Keratinocyte (primary cell): ENCODE results near the gene DOCK3. TPM values are rescaled to one million over a fixed set of nuclear protein-coding genes. Genes with fewer than 3 reads are reported as not detected.

ENCODE experiments used
- DNase-seq: peaks from one replicate; pipeline ENCODE4 v3.0.0-alpha.2; 2011; ENCODE audit warnings: low read depth, missing footprints, low spot score
- FAIRE-seq: peaks from 2 replicates; lab custom pipeline; 2011; peaks lifted over from hg19 to GRCh38; lab: Jason Lieb, UNC
- H2AFZ ChIP-seq: 2 replicates; pipeline ENCODE4 v1.6.0; 2012; ENCODE audit warnings: low read length, control low read depth, inconsistent platforms; ENCODE audit not compliant: control insufficient read depth
- H3K27ac ChIP-seq: 2 replicates; pipeline ENCODE4 v1.5.1; 2011; ENCODE audit warnings: low read length; ENCODE audit not compliant: control insufficient read depth, insufficient read depth
- H3K27me3 ChIP-seq: 3 replicates; pipeline ENCODE4 v1.6.0; 2011; ENCODE audit warnings: low read length; ENCODE audit not compliant: control insufficient read depth, insufficient read depth; ENCODE audit errors: extremely low read depth
- H3K36me3 ChIP-seq, 2 experiments: 2 replicates in 1 of 2; 3 replicates in 1 of 2; pipeline ENCODE4 v1.5.1; 2011; ENCODE audit warnings: low read length in 2 of 2, mild to moderate bottlenecking in 1 of 2; ENCODE audit not compliant: control insufficient read depth in 2 of 2, insufficient read depth in 2 of 2; ENCODE audit errors: extremely low read depth in 1 of 2
- H3K4me1 ChIP-seq: 3 replicates; pipeline ENCODE4 v1.5.1; 2011; ENCODE audit warnings: low read length; ENCODE audit not compliant: control insufficient read depth, insufficient read depth; ENCODE audit errors: extremely low read depth
- H3K4me2 ChIP-seq: 3 replicates; pipeline ENCODE4 v1.6.0; 2011; ENCODE audit warnings: low read depth, low read length; ENCODE audit not compliant: control insufficient read depth, insufficient read depth; ENCODE audit errors: extremely low read depth
- H3K4me3 ChIP-seq, 3 experiments: fragments of 200-600 bp in 1 of 3; sonication (generic) in 1 of 3; 2 replicates in 2 of 3; 3 replicates in 1 of 3; pipeline ENCODE4 v1.5.1; 2011 to 2016; ENCODE audit warnings: low read length in 3 of 3, mild to moderate bottlenecking in 3 of 3, control low read depth in 2 of 3, inconsistent platforms in 1 of 3, low read depth in 1 of 3, mixed read lengths in 1 of 3, mixed run types in 1 of 3, moderate library complexity in 1 of 3; ENCODE audit not compliant: control insufficient read depth in 2 of 3, insufficient read depth in 2 of 3; ENCODE audit errors: extremely low read depth in 1 of 3
- H3K79me2 ChIP-seq: 2 replicates; pipeline ENCODE4 v1.6.0; 2012; ENCODE audit warnings: low read length; ENCODE audit not compliant: control insufficient read depth, insufficient read depth
- H3K9ac ChIP-seq: 3 replicates; pipeline ENCODE4 v1.6.0; 2011; ENCODE audit warnings: low read length; ENCODE audit not compliant: control insufficient read depth, insufficient read depth; ENCODE audit errors: extremely low read depth
- H3K9me1 ChIP-seq: 3 replicates; pipeline ENCODE4 v1.6.0; 2011; ENCODE audit warnings: low read length; ENCODE audit not compliant: control insufficient read depth, insufficient read depth; ENCODE audit errors: extremely low read depth
- H3K9me3 ChIP-seq: 2 replicates; pipeline ENCODE4 v1.5.1; 2012; ENCODE audit warnings: low read depth, low read length; ENCODE audit not compliant: control insufficient read depth
- H4K20me1 ChIP-seq: 3 replicates; pipeline ENCODE4 v1.6.0; 2011; ENCODE audit warnings: low read length; ENCODE audit not compliant: control insufficient read depth, insufficient read depth; ENCODE audit errors: extremely low read depth
- EZH2 ChIP-seq: IDR thresholded peaks from one replicate; pipeline ENCODE4 v1.6.1; 2012; ENCODE audit warnings: inconsistent platforms, mild to moderate bottlenecking, low read length, moderate library complexity
- dilution Hi-C: fragments of 300-500 bp; cut with MboI; formaldehyde crosslinking; loops from one replicate; pipeline ENCODE4 v1.7.0; 2020; ENCODE audit warnings: low sequenced_read_pairs; ENCODE audit not compliant: extremely low pct_ligation_motif_present
- polyA plus RNA-seq, 5 experiments: library from polyadenylated mRNA; depleted of rRNA in 3 of 5; stranded (reverse) in 3 of 5; stranded (forward) in 1 of 5; unstranded in 1 of 5; fragments of >200 nt; gene quantifications; 1 replicate in 1 of 5; 2 replicates in 3 of 5; 3 replicates in 1 of 5; pipeline versions ENCODE4 v1.2.1 to v1.2.3, GENCODE V29; 2011 to 2012; ENCODE audit warnings: missing spikeins in 2 of 5, low read depth in 1 of 5, low replicate concordance in 1 of 5
- TF ChIP-seq, protein P1 (sequence below), 3 experiments: IDR thresholded peaks in 1 of 3; conservative IDR thresholded peaks in 1 of 3; optimal IDR thresholded peaks in 1 of 3; 2 replicates in 2 of 3; 3 replicates in 1 of 3; pipeline versions ENCODE3 to v1.5.1; 2011; ENCODE audit warnings: low read length in 3 of 3, mild to moderate bottlenecking in 3 of 3, moderate library complexity in 2 of 3, control low read depth in 1 of 3, inconsistent platforms in 1 of 3; ENCODE audit not compliant: insufficient read depth in 2 of 3; ENCODE audit errors: extremely low read depth in 1 of 3

Gene DOCK3
- polyA plus RNA-seq, 1 donor (not counting 4 experiments of a cell fraction or from before 2014, with no cell fraction given) = 0.10 TPM

DNA sequence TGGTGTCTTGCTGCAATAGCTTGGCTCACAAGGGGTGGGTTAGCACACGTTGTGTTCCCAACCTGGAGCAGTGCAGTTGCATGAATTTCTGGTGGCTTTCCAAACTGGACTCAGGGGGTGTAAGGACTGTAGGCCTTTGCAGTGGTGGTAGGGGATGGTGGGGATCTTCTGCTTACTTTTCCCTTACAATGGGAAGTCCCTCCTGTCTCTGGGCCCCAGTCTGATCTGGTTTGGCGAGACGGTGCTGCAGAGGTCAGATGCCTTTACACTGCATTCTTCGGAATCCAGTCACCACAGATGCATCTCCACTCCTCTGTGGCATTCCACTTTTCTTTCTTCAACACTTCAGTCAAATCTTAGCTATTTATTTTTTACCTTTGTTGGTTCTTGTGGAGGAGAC, 132.1 kb downstream of the DOCK3 start:
- Histone ChIP-seq H3K4me2 (no peak overlapping the region), H3K79me2 (no peaks in the 10 kb centered on the region), H3K9ac (no peak overlapping the region), H3K9me3 (no peaks in the 10 kb centered on the region), H2AFZ (no peak overlapping the region), H3K9me1 (no peaks in the 10 kb centered on the region), H3K36me3 (no peaks in the 10 kb centered on the region), H4K20me1 (no peaks in the 10 kb centered on the region), H3K27ac (no peak overlapping the region), H3K4me3 (no peak overlapping the region), H3K4me1 (no peaks in the 10 kb centered on the region), H3K27me3 (no peaks in the 10 kb centered on the region)
- dilution Hi-C loops = no loop called here
- TF ChIP-seq EZH2 = no peak
- TF ChIP-seq, protein P1, sequence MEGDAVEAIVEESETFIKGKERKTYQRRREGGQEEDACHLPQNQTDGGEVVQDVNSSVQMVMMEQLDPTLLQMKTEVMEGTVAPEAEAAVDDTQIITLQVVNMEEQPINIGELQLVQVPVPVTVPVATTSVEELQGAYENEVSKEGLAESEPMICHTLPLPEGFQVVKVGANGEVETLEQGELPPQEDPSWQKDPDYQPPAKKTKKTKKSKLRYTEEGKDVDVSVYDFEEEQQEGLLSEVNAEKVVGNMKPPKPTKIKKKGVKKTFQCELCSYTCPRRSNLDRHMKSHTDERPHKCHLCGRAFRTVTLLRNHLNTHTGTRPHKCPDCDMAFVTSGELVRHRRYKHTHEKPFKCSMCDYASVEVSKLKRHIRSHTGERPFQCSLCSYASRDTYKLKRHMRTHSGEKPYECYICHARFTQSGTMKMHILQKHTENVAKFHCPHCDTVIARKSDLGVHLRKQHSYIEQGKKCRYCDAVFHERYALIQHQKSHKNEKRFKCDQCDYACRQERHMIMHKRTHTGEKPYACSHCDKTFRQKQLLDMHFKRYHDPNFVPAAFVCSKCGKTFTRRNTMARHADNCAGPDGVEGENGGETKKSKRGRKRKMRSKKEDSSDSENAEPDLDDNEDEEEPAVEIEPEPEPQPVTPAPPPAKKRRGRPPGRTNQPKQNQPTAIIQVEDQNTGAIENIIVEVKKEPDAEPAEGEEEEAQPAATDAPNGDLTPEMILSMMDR (optimal IDR thresholded peaks at IDR 0.05 in 1 of 3, IDR thresholded peaks at IDR 0.05 in 1 of 3, conservative IDR thresholded peaks at IDR 0.05 in 1 of 3; ENCODE audit: extremely low read depth in 1 of 3, insufficient read depth in 2 of 3, low read length in 3 of 3) = no peak
- DNase-seq (no peak), FAIRE-seq (no peak)

- FAIRE-seq (no peak), DNase-seq (no peak)
- H2AFZ ChIP-seq = no peak overlapping the region
- no peaks in the 10 kb centered on the region for H3K9me3 ChIP-seq
- H3K4me2 ChIP-seq = no peak overlapping the region
- no peaks in the 10 kb centered on the region for H4K20me1 ChIP-seq
- TF ChIP-seq, protein P1 (optimal IDR thresholded peaks at IDR 0.05 in 1 of 3, IDR thresholded peaks at IDR 0.05 in 1 of 3, conservative IDR thresholded peaks at IDR 0.05 in 1 of 3; ENCODE audit: extremely low read depth in 1 of 3, insufficient read depth in 2 of 3, low read length in 3 of 3) = no peak
- TF ChIP-seq EZH2 = no peak
- no peak overlapping the region for H3K4me3 ChIP-seq
- no peaks in the 10 kb centered on the region for H3K27me3 ChIP-seq
- no peak overlapping the region for H3K9ac ChIP-seq
- no peaks in the 10 kb centered on the region for H3K79me2 ChIP-seq
- dilution Hi-C loops = no loop called here
- no peaks in the 10 kb centered on the region for H3K9me1 ChIP-seq
- H3K36me3 ChIP-seq = no peaks in the 10 kb centered on the region
- no peak overlapping the region for H3K27ac ChIP-seq
- H3K4me1 ChIP-seq = no peaks in the 10 kb centered on the region
Observed at GRCh38 chr3:50807266-50807665, 132.5 kb downstream of the DOCK3 start.
